WI38 (cell line): ENCODE data around the gene POU2F2.

Experiments used
- H3K4me3 ChIP-seq: 2 replicates; pipeline ENCODE4 v1.5.1; 2011; ENCODE audit warnings: low read depth, mild to moderate bottlenecking, control low read depth, low read length
- TF ChIP-seq, protein P1 (sequence below): IDR thresholded peaks from 2 replicates; pipeline ENCODE4 v1.5.1; 2012; ENCODE audit warnings: low read depth, mild to moderate bottlenecking, control low read depth, low read length

POU2F2 gene

DNA sequence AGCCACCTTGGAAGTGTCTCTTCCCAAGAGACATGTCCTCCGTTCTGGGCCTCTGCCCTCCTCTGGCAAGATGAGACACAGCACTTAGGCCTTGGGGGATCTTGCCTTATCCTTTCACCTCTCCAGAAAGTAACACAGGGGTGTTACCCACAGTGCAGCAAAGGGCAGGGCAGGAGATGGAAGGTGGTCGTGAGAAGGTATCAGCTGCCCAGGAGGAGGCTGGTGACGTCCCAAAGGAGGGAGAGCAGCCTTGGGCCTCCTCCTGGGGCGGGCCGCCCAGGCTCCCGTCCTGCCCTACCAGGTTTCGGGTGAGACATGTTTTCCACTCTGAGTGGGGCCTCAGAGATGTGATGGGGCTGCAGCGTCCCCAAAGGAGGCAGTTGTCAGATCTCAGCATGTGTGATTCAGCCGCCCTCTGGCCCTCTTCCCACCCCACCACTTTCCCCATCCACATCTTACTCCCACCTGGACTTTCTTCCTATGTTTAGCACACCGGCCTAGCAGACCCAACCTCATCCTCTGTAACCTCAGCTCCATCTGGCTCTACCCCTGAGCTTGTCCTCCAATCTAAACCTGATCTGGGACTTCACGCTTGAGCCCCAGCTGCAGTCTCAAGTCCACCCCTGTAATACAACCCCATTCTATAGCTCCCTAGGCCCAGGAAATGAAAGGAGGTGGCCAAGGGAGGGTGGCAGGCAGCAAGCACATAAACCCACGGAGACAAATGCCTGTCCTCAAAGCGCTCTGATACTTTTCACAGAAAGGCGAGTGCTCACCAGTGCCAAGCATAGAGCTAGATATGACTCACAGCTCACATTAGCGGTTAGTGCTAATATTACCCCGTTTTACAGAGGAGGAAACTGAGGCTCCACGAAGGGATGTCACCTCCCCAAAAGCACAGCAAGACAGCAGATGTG, 9.3 kb downstream of the POU2F2 start:
- TF ChIP-seq, protein P1, sequence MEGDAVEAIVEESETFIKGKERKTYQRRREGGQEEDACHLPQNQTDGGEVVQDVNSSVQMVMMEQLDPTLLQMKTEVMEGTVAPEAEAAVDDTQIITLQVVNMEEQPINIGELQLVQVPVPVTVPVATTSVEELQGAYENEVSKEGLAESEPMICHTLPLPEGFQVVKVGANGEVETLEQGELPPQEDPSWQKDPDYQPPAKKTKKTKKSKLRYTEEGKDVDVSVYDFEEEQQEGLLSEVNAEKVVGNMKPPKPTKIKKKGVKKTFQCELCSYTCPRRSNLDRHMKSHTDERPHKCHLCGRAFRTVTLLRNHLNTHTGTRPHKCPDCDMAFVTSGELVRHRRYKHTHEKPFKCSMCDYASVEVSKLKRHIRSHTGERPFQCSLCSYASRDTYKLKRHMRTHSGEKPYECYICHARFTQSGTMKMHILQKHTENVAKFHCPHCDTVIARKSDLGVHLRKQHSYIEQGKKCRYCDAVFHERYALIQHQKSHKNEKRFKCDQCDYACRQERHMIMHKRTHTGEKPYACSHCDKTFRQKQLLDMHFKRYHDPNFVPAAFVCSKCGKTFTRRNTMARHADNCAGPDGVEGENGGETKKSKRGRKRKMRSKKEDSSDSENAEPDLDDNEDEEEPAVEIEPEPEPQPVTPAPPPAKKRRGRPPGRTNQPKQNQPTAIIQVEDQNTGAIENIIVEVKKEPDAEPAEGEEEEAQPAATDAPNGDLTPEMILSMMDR: no peak
- H3K4me3 ChIP-seq: no peak overlapping the region

DNA sequence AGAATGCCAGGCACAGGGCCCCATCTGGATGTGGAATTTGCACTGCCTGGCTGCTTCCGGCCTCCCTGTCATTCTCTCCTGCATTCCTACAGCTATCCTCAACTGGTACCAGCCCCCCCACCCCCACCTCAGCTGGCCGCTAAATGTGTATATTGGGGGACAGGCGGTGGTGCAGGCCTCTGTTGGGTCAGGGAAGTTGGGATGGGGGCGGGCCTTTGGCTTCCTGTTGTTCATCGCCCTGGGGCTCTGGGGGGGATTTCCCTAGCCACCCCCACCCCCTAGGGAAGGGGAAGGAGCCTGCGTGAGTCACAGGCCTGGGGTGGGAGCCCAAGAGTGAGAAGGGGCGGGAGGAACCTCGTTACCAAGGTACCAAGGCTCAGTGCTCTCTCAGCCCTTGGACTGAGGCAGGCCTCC, 10.6 kb downstream of the POU2F2 start:
- H3K4me3 ChIP-seq: no peak overlapping the region
- TF ChIP-seq, protein P1: no peak

DNA sequence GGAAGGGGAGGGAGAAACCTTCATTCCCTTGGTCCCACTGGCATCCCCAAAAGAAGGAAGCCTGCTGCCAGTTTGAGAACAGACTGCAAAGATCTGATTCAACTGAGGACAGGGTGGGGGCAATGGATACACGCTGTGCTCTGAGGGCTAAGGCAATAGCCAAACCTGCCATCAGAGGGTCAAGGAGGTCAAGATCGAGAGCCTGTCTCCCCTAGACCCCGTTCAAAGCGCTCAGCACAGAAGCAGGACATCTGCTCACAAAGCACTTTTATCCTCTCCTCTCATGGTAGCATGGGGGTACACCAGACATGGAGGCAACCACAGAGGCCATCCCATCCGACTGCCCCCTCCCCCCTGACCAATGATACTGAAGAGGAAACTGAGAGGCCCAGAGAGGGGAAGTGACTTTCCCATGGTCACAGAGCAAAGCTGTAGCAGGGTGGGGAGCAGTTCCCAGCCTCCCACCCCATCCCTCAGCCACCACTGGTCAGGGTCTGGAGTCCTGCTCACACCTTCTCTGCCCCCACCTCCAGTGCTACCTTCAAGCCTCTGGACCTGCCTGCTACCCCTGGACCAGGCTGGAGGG, 11.1 kb downstream of the POU2F2 start:
- TF ChIP-seq, protein P1: no peak
- no peak overlapping the region for H3K4me3 ChIP-seq

GRCh38 chr19:42120276-42120980, 11.8 kb downstream of the POU2F2 start:
- H3K4me3 ChIP-seq: no peak overlapping the region
- TF ChIP-seq, protein P1: no peak

- H3K4me3 ChIP-seq: no peak overlapping the region
- TF ChIP-seq, protein P1: no peak
Measured at GRCh38 chr19:42117076-42117475, 15.2 kb downstream of the POU2F2 start.

GRCh38 chr19:42116308-42117075, 15.8 kb downstream of the POU2F2 start:
- H3K4me3 ChIP-seq: no peak overlapping the region
- TF ChIP-seq, protein P1: 0 out of 2 replicates have a peak, but pooled peaks have one; percentile 11
